HG02571 (cell line): ENCODE measurements around the gene SOBP.

Experiments used
- ATAC-seq: cut with Tn5 transposase; IDR thresholded peaks from one replicate; pipeline ENCODE4 v1.9.1; 2021; ENCODE audit warnings: mild to moderate bottlenecking, moderate library complexity; ENCODE audit not compliant: unreplicated experiment

The SOBP gene

GRCh38 chr6:107579456-107580056 lies 89.6 kb downstream of the SOBP start:
- ATAC-seq, result no peak

GRCh38 chr6:107582086-107582485 lies 92.2 kb downstream of the SOBP start:
- no peak for ATAC-seq

GRCh38 chr6:107584726-107585125 lies 94.8 kb downstream of the SOBP start:
- no peak for ATAC-seq

GRCh38 chr6:107585815-107586435 lies 96.0 kb downstream of the SOBP start:
- ATAC-seq, result no peak

- no peak for ATAC-seq
Measured at GRCh38 chr6:107587451-107587850, 97.5 kb downstream of the SOBP start.

- no peak for ATAC-seq
Measured at GRCh38 chr6:107589199-107589598, 99.3 kb downstream of the SOBP start.

GRCh38 chr6:107589934-107590333 lies 100.0 kb downstream of the SOBP start:
- ATAC-seq, result no peak

GRCh38 chr6:107590378-107590777 lies 100.5 kb downstream of the SOBP start:
- ATAC-seq, result no peak

GRCh38 chr6:107591346-107591745 lies 101.4 kb downstream of the SOBP start:
- ATAC-seq, result no peak

- ATAC-seq, result no peak
Measured at GRCh38 chr6:107592806-107593205, 102.9 kb downstream of the SOBP start.

GRCh38 chr6:107594736-107595135 lies 104.8 kb downstream of the SOBP start:
- ATAC-seq, result no peak

- no peak for ATAC-seq
Measured at GRCh38 chr6:107598091-107598490, 108.2 kb downstream of the SOBP start.

- no peak for ATAC-seq
Measured at GRCh38 chr6:107599043-107599442, 109.1 kb downstream of the SOBP start.

- ATAC-seq, result no peak
Measured at GRCh38 chr6:107600121-107600520, 110.2 kb downstream of the SOBP start.

GRCh38 chr6:107600936-107601335 lies 111.0 kb downstream of the SOBP start:
- no peak for ATAC-seq

GRCh38 chr6:107601406-107601805 lies 111.5 kb downstream of the SOBP start:
- ATAC-seq, result no peak

GRCh38 chr6:107602321-107603005 lies 112.5 kb downstream of the SOBP start:
- ATAC-seq, result no peak

GRCh38 chr6:107603006-107603370 lies 113.1 kb downstream of the SOBP start:
- ATAC-seq, result no peak

GRCh38 chr6:107604549-107604948 lies 114.6 kb downstream of the SOBP start:
- no peak for ATAC-seq

- ATAC-seq, result no peak
Measured at GRCh38 chr6:107606407-107606806, 116.5 kb downstream of the SOBP start.

- ATAC-seq, result no peak
Measured at GRCh38 chr6:107607116-107607515, 117.2 kb downstream of the SOBP start.

- ATAC-seq, result no peak
Measured at GRCh38 chr6:107611094-107611810, 121.3 kb downstream of the SOBP start.
